ENCODE results near the gene TMEM219. TPM values are rescaled to one million over a fixed set of nuclear protein-coding genes. Genes with fewer than 3 reads are reported as not detected.
A peak's percentile ranks its signal among the peaks of the same experiment; 100 is the strongest.
"Not testable (repeated sequence)": the region's sequence is repeated elsewhere in the genome, so short reads cannot be mapped to it uniquely, and the experiment has no call there.

TMEM219 gene
- polyA plus RNA-seq, 1 of the 3 experiments (the other 2 are of a cell fraction), result 101 TPM

DNA sequence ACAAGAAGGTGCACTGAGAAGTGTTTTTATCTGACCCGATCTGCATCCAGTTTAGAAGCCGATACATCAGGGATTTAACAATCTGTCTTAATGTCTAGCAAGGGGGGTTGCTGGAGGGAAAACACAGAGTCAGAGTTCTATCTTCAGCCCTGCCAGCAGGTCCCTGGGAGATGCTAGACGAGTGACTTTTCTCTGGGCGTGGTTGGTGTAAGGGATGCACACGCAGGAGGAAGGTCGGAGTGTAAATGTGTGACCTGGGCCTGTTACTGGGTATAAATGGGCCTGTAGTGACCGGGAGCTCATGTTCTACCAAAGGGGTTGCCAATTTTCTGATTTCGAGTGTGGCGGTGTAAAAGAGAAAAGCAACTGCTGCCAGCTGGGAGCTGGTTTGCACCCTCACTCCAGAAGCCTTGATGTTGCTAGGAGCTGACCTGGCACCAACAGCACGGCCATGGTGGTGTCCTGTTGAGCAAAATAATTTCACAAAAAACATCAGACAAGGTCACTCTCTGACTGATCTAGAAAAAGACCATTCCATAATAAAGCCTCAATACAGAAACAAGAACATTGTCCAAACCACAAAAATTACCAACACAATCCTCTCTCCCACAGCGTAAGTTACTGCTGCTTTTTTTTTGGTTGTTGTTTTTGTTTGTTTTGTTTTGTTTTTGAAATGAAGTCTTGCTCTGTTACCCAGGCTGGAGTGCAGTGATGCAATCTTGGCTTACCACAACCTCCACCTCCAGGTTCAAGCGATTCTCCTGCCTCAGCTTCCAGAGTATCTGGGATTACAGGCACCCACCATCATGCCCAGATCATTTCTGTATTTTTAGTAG lies 34.6 kb upstream of the TMEM219 start:
- Histone ChIP-seq H3K36me3 (replicated peaks in 1 of 2; ENCODE audit: control insufficient read depth in 1 of 2, insufficient read depth in 2 of 2, low read length in 1 of 2) (peaks cover 8 to 9% of the 10 kb centered on the region in 2 experiments), H3K4me3 (ENCODE audit: low read depth in 2 of 2, low read length in 1 of 2) (peak overlapping the region; percentile 73 to 76), H3F3A (replicated peaks; ENCODE audit: insufficient read depth) (peaks cover 8% of the 10 kb centered on the region), H3K9me3 (no peaks in the 10 kb centered on the region), H4K20me1 (ENCODE audit: insufficient read depth) (no peaks in the 10 kb centered on the region; the same call in 1 of the 2 replicates), H3K9ac (peak overlapping the region; percentile 88), H3K79me2 (ENCODE audit: insufficient read depth) (peaks cover 49% of the 10 kb centered on the region), H3K4me2 (peak overlapping the region; percentile 91), H3K9me2 (no peaks in the 10 kb centered on the region), H2AFZ (ENCODE audit: low read depth) (peak overlapping the region; percentile 99), H3K27me3 (ENCODE audit: insufficient read depth) (no peaks in the 10 kb centered on the region), H3K27ac (ENCODE audit: low read depth in 2 of 2, low read length in 1 of 2) (peak overlapping the region; percentile 81 to 87; a peak in 3 of 4 replicates), H3K4me1 (ENCODE audit: control insufficient read depth in 1 of 2, insufficient read depth in 2 of 2, low read depth in 1 of 2, low read length in 1 of 2) (peaks cover 15% of the 10 kb centered on the region in 2 experiments; a peak in 3 of 4 replicates)
- DNase-seq, result no peak
- CTCF ChIA-PET, result interaction anchor here (0.9 to 2.5 kb wide), 6 partner anchors 24 to 166 kb away, joined by 3 to 10 read pairs (median 4); partner anchors contain the start of genes ASPHD1, TLCD3B and TMEM219
- WGBS (ENCODE audit: low lambda C conversion rate), result 81% methylated on average over 12 of the region's 12 CpGs
- POLR2A ChIA-PET, result interaction anchor here (0.5 to 2.4 kb wide), 13 partner anchors 8 to 138 kb away, joined by 3 to 12 read pairs (median 3); partner anchors contain the start of genes ALDOA, KIF22, SEZ6L2 and TAOK2
- TF ChIP-seq FOXM1 (IDR thresholded peaks at IDR 0.05; ENCODE audit: low read depth), result no peak
- TF ChIP-seq EZH2phosphoT487 (IDR thresholded peaks at IDR 0.05; ENCODE audit: borderline replicate concordance, low read depth), result no peak
- no peak for TF ChIP-seq CHD2 (IDR thresholded peaks at IDR 0.05; ENCODE audit: low read length, partially characterized antibody)
- TF ChIP-seq GABPA (IDR thresholded peaks at IDR 0.05; ENCODE audit: low read depth), result no peak
- TF ChIP-seq RXRA (IDR thresholded peaks at IDR 0.05; ENCODE audit: borderline replicate concordance, low read depth), result no peak
- TF ChIP-seq TEAD4 (IDR thresholded peaks at IDR 0.05; ENCODE audit: borderline replicate concordance, insufficient read depth), result no peak
- TF ChIP-seq GATA2 (CRISPR knock-in tag; IDR thresholded peaks at IDR 0.05), result no peak
- TF ChIP-seq, protein P1, sequence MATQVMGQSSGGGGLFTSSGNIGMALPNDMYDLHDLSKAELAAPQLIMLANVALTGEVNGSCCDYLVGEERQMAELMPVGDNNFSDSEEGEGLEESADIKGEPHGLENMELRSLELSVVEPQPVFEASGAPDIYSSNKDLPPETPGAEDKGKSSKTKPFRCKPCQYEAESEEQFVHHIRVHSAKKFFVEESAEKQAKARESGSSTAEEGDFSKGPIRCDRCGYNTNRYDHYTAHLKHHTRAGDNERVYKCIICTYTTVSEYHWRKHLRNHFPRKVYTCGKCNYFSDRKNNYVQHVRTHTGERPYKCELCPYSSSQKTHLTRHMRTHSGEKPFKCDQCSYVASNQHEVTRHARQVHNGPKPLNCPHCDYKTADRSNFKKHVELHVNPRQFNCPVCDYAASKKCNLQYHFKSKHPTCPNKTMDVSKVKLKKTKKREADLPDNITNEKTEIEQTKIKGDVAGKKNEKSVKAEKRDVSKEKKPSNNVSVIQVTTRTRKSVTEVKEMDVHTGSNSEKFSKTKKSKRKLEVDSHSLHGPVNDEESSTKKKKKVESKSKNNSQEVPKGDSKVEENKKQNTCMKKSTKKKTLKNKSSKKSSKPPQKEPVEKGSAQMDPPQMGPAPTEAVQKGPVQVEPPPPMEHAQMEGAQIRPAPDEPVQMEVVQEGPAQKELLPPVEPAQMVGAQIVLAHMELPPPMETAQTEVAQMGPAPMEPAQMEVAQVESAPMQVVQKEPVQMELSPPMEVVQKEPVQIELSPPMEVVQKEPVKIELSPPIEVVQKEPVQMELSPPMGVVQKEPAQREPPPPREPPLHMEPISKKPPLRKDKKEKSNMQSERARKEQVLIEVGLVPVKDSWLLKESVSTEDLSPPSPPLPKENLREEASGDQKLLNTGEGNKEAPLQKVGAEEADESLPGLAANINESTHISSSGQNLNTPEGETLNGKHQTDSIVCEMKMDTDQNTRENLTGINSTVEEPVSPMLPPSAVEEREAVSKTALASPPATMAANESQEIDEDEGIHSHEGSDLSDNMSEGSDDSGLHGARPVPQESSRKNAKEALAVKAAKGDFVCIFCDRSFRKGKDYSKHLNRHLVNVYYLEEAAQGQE (IDR thresholded peaks at IDR 0.05; ENCODE audit: low read depth, low read length), result no peak
- no peak for TF ChIP-seq TAF1 (IDR thresholded peaks at IDR 0.05; ENCODE audit: borderline replicate concordance, low read depth, low read length)
- TF ChIP-seq CTCF (IDR thresholded peaks at IDR 0.05), result no peak
- no peak for TF ChIP-seq TCF12 (IDR thresholded peaks at IDR 0.05)
- no peak for TF ChIP-seq RCOR1 (IDR thresholded peaks at IDR 0.05; ENCODE audit: low read length)

DNA sequence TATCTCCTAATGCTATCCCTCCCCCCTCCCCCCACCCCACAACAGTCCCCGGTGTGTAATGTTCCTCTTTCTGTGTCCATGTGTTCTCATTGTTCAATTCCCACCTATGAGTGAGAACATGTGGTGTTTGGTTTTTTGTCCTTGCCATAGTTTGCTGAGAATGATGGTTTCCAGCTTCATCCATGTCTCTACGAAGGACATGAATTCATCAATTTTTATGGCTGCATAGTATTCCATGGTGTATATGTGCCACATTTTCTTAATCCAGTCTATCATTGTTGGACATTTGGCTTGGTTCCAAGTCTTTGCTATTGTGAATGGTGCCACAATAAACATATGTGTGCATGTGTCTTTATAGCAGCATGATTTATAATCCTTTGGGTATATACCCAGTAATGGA lies 30.1 kb upstream of the TMEM219 start:
- POLR2A ChIA-PET, result not testable (repeated sequence)

More for the DNA sequence above, 30.1 kb upstream of the TMEM219 start:
- H4K20me1 ChIP-seq (ENCODE audit: insufficient read depth); H3K9me3 ChIP-seq; H3K27me3 ChIP-seq (ENCODE audit: insufficient read depth); H3K36me3 ChIP-seq (replicated peaks in 1 of 2; ENCODE audit: control insufficient read depth in 1 of 2, insufficient read depth in 2 of 2, low read length in 1 of 2); H3K4me3 ChIP-seq (ENCODE audit: low read depth in 2 of 2, low read length in 1 of 2); CTCF ChIA-PET; H2AFZ ChIP-seq (ENCODE audit: low read depth); H3K4me2 ChIP-seq; DNase-seq; H3K4me1 ChIP-seq (ENCODE audit: control insufficient read depth in 1 of 2, insufficient read depth in 2 of 2, low read depth in 1 of 2, low read length in 1 of 2); H3K79me2 ChIP-seq (ENCODE audit: insufficient read depth); H3F3A ChIP-seq (replicated peaks; ENCODE audit: insufficient read depth); H3K9ac ChIP-seq; H3K27ac ChIP-seq (ENCODE audit: low read depth in 2 of 2, low read length in 1 of 2); H3K9me2 ChIP-seq: not testable (repeated sequence)
- WGBS (ENCODE audit: low lambda C conversion rate), result 81% methylated on average over 2 of the region's 2 CpGs

All from SK-N-SH (cell line).